Panc1 (cell line): ENCODE data around the gene SNU13. TPM values are rescaled to one million over a fixed set of nuclear protein-coding genes. Genes with fewer than 3 reads are reported as not detected.

ENCODE experiments used
- ATAC-seq: fragments of 200-7000 bp; cut with Tn5 transposase; 2 replicates; pipeline ENCODE4 v1.9.1; 2020; ENCODE audit warnings: mild to moderate bottlenecking, moderate library complexity
- BruUV-seq: library from RNA; stranded (reverse); fragments of 400-500 nt; replicated peaks from 2 replicates; lab custom pipeline; 2021; lab: Mats Ljungman, UMichigan
- CTCF ChIA-PET: fragments of 300-600 bp; sonication (Branson Sonifier 250); formaldehyde crosslinking; loops from one replicate; lab custom pipeline; 2022; ENCODE audit warnings: antibody characterized with exemption; lab: Charles Lee
- POLR2A ChIA-PET: fragments of 300-600 bp; sonication (Branson Sonifier 250); formaldehyde crosslinking; loops from one replicate; lab custom pipeline; 2022; ENCODE audit warnings: antibody characterized with exemption; lab: Charles Lee
- DNase-seq: peaks from one replicate; pipeline ENCODE4 v3.0.0-alpha.2; 2010; ENCODE audit warnings: low read depth, low spot score
- H3K27ac ChIP-seq: 2 replicates; pipeline ENCODE4 v1.5.1; 2011; ENCODE audit warnings: mild to moderate bottlenecking, low read length, inconsistent platforms
- H3K27me3 ChIP-seq: fragments of 200-500 bp; sonication (Bioruptor generic); 2 replicates; pipeline ENCODE4 v1.6.0; 2014; ENCODE audit warnings: low read length, inconsistent platforms; ENCODE audit not compliant: control insufficient read depth, insufficient read depth
- H3K36me3 ChIP-seq: fragments of 200-500 bp; sonication (Bioruptor generic); 2 replicates; pipeline ENCODE4 v1.5.1; 2014; ENCODE audit warnings: inconsistent platforms, mild to moderate bottlenecking, low read length, moderate library complexity; ENCODE audit not compliant: control insufficient read depth, insufficient read depth
- H3K4me1 ChIP-seq: 2 replicates; pipeline ENCODE4 v1.5.1; 2011; ENCODE audit warnings: inconsistent platforms, mild to moderate bottlenecking, low read length, moderate library complexity; ENCODE audit not compliant: control insufficient read depth, insufficient read depth
- H3K4me3 ChIP-seq, 2 experiments: 2 replicates each; pipeline ENCODE4 v1.5.1; 2011 to 2012; ENCODE audit warnings: low read depth in 2 of 2, low read length in 2 of 2, mild to moderate bottlenecking in 2 of 2, inconsistent platforms in 1 of 2, moderate library complexity in 1 of 2
- H3K9me3 ChIP-seq: fragments of 200-500 bp; sonication (Bioruptor generic); 2 replicates; pipeline ENCODE4 v1.5.1; 2014; ENCODE audit warnings: low read depth, mild to moderate bottlenecking, inconsistent platforms, low read length, moderate library complexity; ENCODE audit not compliant: control insufficient read depth, insufficient read depth
- POLR2AphosphoS5 ChIP-seq: IDR thresholded peaks from 2 replicates; pipeline ENCODE4 v1.6.1; 2012; ENCODE audit warnings: mild to moderate bottlenecking, low read depth, low read length, moderate library complexity
- SIN3A ChIP-seq: IDR thresholded peaks from 2 replicates; pipeline ENCODE4 v1.6.1; 2012; ENCODE audit warnings: low read depth, mild to moderate bottlenecking, low read length, moderate library complexity, borderline replicate concordance; ENCODE audit not compliant: insufficient read depth
- TCF7L2 ChIP-seq: IDR thresholded peaks from 2 replicates; pipeline ENCODE4 v1.6.1; 2011; ENCODE audit warnings: mild to moderate bottlenecking, low read depth, low read length, inconsistent platforms
- in situ Hi-C: cut with HindIII; loops from 2 replicates; pipeline ENCODE4 v1.10.0; 2016; ENCODE audit warnings: low sequenced_read_pairs, low pct_unique_long_range_greater_than_20kb
- intact Hi-C: fragments of 100-400 bp; cut with micrococcal nuclease; formaldehyde crosslinking; loops from one replicate; pipeline ENCODE4 v1.10.0; 2022; ENCODE audit not compliant: unreplicated experiment
- total RNA-seq: library from RNA; stranded (reverse); gene quantifications from one replicate; pipeline ENCODE4 v1.2.1, GENCODE V29; 2021; ENCODE audit not compliant: unreplicated experiment
- TF ChIP-seq, protein P1 (sequence below): fragments of 450-650 bp; IDR thresholded peaks from 2 replicates; pipeline ENCODE4 v1.5.1; 2017; ENCODE audit warnings: mild to moderate bottlenecking
- TF ChIP-seq, protein P2 (sequence below), 2 experiments: IDR thresholded peaks; 2 replicates each; pipeline ENCODE4 v1.6.1; 2011 to 2012; ENCODE audit warnings: low read depth in 2 of 2, control low read depth in 1 of 2, low read length in 1 of 2, mild to moderate bottlenecking in 1 of 2, moderate library complexity in 1 of 2; ENCODE audit not compliant: insufficient read depth in 1 of 2

The SNU13 gene
- total RNA-seq, 1 experiment from 2014 or later = 113 TPM

DNA sequence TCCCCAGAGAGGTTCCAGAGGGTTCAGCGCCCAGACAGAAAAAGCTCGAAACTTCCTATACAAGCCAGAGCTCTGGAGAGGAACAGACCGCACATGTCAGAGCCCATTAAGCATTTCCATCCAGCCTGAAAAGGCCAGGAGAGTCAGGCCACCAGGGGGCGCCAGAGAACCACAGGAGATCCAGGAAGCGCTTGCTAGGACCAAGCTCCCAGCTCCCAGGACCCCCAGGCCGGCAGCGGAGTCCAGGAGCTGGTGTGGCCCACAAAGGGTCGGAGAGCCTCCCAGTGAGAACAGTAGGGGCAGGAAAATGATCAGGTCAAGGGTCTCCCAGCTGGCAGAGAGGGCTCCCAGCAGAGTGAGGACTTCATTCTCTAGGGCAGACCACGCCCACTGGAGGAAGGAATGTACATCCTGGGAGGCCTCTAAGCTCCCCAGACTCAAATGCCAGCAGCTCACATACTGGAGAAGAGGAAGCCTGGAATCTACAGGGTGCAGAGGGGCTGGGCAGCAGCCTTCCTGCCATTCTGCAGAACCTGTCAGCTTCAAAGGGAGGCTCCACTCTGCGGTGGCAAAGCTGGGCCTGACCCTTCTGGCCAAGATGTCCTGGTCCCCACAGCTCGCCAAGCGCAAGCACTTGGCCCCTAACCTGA lies 8.6 kb upstream of the SNU13 start:
- Histone ChIP-seq H3K4me3 (peak overlapping the region in 1 of 2 experiments; percentile 32; a peak in 2 of 4 replicates), H3K4me1 (no peaks in the 10 kb centered on the region), H3K27ac (no peak overlapping the region; the same call in 1 of the 2 replicates), H3K36me3 (no peaks in the 10 kb centered on the region), H3K27me3 (no peaks in the 10 kb centered on the region), H3K9me3 (no peaks in the 10 kb centered on the region)
- intact Hi-C loops (loop anchor here (5.0 to 10.0 kb wide), 2 partner anchors 158 to 245 kb away; no protein-coding TSS in a partner anchor), in situ Hi-C loops (no loop called here)
- peak; percentile 71 for DNase-seq
- peak; percentile 94 for ATAC-seq
- ChIA-PET CTCF (interaction anchor here (0.5 to 1.4 kb wide), 12 partner anchors 11 to 250 kb away, joined by 3 to 13 read pairs (median 3); partner anchors contain the start of genes CCDC134 and CENPM), POLR2A (no interaction called here)
- no peak for TF ChIP-seq TCF7L2
- TF ChIP-seq, protein P1, sequence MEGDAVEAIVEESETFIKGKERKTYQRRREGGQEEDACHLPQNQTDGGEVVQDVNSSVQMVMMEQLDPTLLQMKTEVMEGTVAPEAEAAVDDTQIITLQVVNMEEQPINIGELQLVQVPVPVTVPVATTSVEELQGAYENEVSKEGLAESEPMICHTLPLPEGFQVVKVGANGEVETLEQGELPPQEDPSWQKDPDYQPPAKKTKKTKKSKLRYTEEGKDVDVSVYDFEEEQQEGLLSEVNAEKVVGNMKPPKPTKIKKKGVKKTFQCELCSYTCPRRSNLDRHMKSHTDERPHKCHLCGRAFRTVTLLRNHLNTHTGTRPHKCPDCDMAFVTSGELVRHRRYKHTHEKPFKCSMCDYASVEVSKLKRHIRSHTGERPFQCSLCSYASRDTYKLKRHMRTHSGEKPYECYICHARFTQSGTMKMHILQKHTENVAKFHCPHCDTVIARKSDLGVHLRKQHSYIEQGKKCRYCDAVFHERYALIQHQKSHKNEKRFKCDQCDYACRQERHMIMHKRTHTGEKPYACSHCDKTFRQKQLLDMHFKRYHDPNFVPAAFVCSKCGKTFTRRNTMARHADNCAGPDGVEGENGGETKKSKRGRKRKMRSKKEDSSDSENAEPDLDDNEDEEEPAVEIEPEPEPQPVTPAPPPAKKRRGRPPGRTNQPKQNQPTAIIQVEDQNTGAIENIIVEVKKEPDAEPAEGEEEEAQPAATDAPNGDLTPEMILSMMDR = peak; percentile 93
- TF ChIP-seq POLR2AphosphoS5 = no peak; the same call in 1 of the 2 replicates
- TF ChIP-seq, protein P2, sequence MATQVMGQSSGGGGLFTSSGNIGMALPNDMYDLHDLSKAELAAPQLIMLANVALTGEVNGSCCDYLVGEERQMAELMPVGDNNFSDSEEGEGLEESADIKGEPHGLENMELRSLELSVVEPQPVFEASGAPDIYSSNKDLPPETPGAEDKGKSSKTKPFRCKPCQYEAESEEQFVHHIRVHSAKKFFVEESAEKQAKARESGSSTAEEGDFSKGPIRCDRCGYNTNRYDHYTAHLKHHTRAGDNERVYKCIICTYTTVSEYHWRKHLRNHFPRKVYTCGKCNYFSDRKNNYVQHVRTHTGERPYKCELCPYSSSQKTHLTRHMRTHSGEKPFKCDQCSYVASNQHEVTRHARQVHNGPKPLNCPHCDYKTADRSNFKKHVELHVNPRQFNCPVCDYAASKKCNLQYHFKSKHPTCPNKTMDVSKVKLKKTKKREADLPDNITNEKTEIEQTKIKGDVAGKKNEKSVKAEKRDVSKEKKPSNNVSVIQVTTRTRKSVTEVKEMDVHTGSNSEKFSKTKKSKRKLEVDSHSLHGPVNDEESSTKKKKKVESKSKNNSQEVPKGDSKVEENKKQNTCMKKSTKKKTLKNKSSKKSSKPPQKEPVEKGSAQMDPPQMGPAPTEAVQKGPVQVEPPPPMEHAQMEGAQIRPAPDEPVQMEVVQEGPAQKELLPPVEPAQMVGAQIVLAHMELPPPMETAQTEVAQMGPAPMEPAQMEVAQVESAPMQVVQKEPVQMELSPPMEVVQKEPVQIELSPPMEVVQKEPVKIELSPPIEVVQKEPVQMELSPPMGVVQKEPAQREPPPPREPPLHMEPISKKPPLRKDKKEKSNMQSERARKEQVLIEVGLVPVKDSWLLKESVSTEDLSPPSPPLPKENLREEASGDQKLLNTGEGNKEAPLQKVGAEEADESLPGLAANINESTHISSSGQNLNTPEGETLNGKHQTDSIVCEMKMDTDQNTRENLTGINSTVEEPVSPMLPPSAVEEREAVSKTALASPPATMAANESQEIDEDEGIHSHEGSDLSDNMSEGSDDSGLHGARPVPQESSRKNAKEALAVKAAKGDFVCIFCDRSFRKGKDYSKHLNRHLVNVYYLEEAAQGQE (IDR thresholded peaks at IDR 0.05; ENCODE audit: insufficient read depth in 1 of 2, low read depth in 2 of 2, low read length in 1 of 2) = no peak
- no peak for TF ChIP-seq SIN3A
- no TSS peak for BruUV-seq

DNA sequence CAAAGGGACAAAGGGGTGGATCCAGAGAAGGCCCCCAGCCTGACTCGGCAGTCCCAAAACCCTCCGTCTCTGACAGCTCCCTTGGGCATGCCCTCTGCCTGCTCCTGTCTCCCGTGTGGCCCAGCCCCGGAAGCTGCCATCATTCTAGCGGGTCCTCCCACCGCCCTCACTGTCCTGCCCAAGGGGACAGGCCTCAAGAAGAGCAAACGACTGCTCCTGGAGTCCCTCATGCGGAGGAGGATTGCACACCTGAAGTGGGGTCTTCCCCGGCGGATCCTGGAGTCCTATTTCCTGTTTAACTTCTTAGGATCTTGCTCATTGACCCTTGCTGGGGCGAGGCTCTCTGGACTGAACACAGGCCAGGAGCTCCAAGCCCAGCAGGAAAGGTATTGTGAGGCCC lies 8.0 kb upstream of the SNU13 start:
- BruUV-seq = no TSS peak
- no peak for DNase-seq
- TF ChIP-seq POLR2AphosphoS5 = no peak
- no peak for TF ChIP-seq TCF7L2
- TF ChIP-seq, protein P1 = no peak
- TF ChIP-seq SIN3A = no peak
- TF ChIP-seq, protein P2 (IDR thresholded peaks at IDR 0.05; ENCODE audit: insufficient read depth in 1 of 2, low read depth in 2 of 2, low read length in 1 of 2) = no peak
- POLR2A ChIA-PET = no interaction called here
- no peaks in the 10 kb centered on the region for H3K4me1 ChIP-seq
- no peak overlapping the region for H3K4me3 ChIP-seq
- H3K9me3 ChIP-seq = no peaks in the 10 kb centered on the region
- no peaks in the 10 kb centered on the region for H3K27me3 ChIP-seq
- H3K27ac ChIP-seq = no peak overlapping the region
- CTCF ChIA-PET = interaction anchor here (0.7 to 1.4 kb wide), 7 partner anchors 11 to 244 kb away, joined by 3 to 13 read pairs (median 3); partner anchors contain the start of gene CCDC134
- in situ Hi-C loops (no loop called here), intact Hi-C loops (loop anchor here (5.0 to 10.0 kb wide), 2 partner anchors 158 to 246 kb away; no protein-coding TSS in a partner anchor)
- peak; percentile 54 for ATAC-seq
- H3K36me3 ChIP-seq = no peaks in the 10 kb centered on the region
